Activated naive CD4-positive, alpha-beta T cell treated with anti-CD3 and anti-CD28 coated beads for 36 hours (primary cell): ENCODE measurements around the gene COL19A1. TPM values are rescaled to one million over a fixed set of nuclear protein-coding genes. Genes with fewer than 3 reads are reported as not detected.

Source experiments
- CTCF ChIA-PET: fragments of 350-600 bp; sonication (Branson Sonifier 250); formaldehyde crosslinking; loops from one replicate; lab custom pipeline; 2021; ENCODE audit warnings: antibody characterized with exemption; lab: Charles Lee
- DNase-seq: peaks from one replicate; pipeline ENCODE4 v3.0.0-alpha.2; 2020
- H3K27ac Mint-ChIP-seq: one replicate; pipeline ENCODE4 v1.8.0; 2021; ENCODE audit warnings: mild to moderate bottlenecking, mixed read lengths
- H3K27me3 Mint-ChIP-seq: one replicate; pipeline ENCODE4 v1.8.0; 2021; ENCODE audit warnings: low read depth, mixed read lengths
- H3K36me3 Mint-ChIP-seq: one replicate; pipeline ENCODE4 v1.8.0; 2021; ENCODE audit warnings: low read depth, mixed read lengths
- H3K4me1 Mint-ChIP-seq: one replicate; pipeline ENCODE4 v1.8.0; 2021; ENCODE audit warnings: low read depth, mixed read lengths
- H3K4me3 Mint-ChIP-seq: one replicate; pipeline ENCODE4 v1.8.0; 2021; ENCODE audit warnings: mild to moderate bottlenecking, moderate library complexity, mixed read lengths
- H3K9me3 Mint-ChIP-seq: one replicate; pipeline ENCODE4 v1.8.0; 2021; ENCODE audit warnings: mixed read lengths
- intact Hi-C: fragments of 100-400 bp; cut with micrococcal nuclease; formaldehyde crosslinking; loops from one replicate; pipeline ENCODE4 v1.15.1; 2023
- total RNA-seq, 2 experiments: library from RNA; stranded (reverse); gene quantifications; one replicate each; pipeline ENCODE4 v1.2.3, GENCODE V29; 2021

The COL19A1 gene
- total RNA-seq, 2 experiments from 2014 or later: 0.26 TPM; not detected in 1

DNA sequence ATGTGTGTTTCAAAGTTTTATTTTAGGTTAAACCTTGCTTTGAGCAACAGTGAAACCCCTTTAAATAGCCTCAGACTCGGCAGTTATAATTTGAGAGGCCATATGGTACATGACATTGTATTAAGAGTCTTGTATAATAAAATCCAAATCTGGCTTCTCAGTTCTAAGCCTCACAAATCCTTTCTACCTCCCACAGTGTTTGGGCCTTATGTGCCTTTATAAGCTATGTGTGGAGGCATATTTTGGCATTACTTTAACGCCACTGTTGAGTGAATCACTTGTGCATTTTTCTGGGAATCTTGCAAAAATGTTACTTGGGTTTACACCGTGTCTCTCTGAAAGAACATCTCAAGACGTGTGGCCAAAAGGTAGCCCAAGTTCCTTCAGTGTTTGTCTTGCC is 284.2 kb downstream of the COL19A1 start:
- no peak overlapping the region for H3K4me3 Mint-ChIP-seq
- H3K9me3 Mint-ChIP-seq: no peaks in the 10 kb centered on the region
- H3K36me3 Mint-ChIP-seq: no peaks in the 10 kb centered on the region
- CTCF ChIA-PET: no interaction called here
- H3K27me3 Mint-ChIP-seq: peaks cover 5% of the 10 kb centered on the region
- intact Hi-C loops: no loop called here
- H3K27ac Mint-ChIP-seq: no peak overlapping the region
- H3K4me1 Mint-ChIP-seq: no peaks in the 10 kb centered on the region
- no peak for DNase-seq

DNA sequence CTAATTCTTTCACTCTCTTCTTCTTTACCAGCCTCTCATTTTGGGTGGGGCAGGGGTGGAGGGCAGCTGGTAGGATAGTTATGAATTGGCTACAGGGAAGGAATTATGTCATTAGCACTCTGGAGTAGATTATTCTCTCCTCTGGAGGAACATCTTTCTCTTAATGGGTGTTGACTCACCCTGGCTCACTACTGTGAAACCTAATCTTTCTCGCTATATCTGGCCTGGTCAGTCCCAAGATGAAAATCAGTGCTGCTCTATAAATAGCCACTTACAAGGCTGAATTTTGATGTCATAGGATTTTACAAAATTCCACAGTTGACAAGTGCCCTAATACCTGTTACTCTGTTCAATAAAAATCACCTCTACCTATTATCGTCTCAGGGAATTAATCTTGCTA is 285.3 kb downstream of the COL19A1 start:
- CTCF ChIA-PET: no interaction called here
- intact Hi-C loops: no loop called here
- no peak overlapping the region for H3K4me3 Mint-ChIP-seq

DNA sequence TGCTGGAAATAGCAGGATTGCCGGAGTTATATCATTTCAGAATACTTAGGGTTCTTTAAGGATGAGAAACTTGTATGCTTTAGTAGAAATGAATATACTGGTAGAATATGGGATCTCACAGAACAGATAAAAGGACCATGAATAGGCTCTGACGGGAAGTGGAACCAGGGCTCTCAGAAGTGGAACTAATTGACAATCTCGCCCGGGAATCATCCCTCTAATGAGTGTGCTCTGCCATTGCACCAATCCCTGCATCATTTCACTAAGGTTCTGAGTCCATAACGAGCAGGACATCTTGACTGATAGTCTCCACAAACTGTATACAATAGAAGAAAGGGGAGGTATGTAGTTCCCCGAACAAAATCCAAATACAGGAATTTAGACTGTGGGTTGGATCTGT is 286.4 kb downstream of the COL19A1 start:
- Mint-ChIP-seq H3K27ac (no peak overlapping the region), H3K4me3 (no peak overlapping the region), H3K9me3 (no peaks in the 10 kb centered on the region), H3K4me1 (no peaks in the 10 kb centered on the region), H3K36me3 (no peaks in the 10 kb centered on the region), H3K27me3 (peaks cover under 1% of the 10 kb centered on the region)
- intact Hi-C loops: no loop called here
- no peak for DNase-seq
- CTCF ChIA-PET: no interaction called here

More for the DNA sequence above, 285.3 kb downstream of the COL19A1 start:
- Mint-ChIP-seq H3K27ac (no peak overlapping the region), H3K27me3 (peaks cover 5% of the 10 kb centered on the region), H3K9me3 (no peaks in the 10 kb centered on the region), H3K36me3 (no peaks in the 10 kb centered on the region), H3K4me1 (no peaks in the 10 kb centered on the region)
- DNase-seq: no peak

DNA sequence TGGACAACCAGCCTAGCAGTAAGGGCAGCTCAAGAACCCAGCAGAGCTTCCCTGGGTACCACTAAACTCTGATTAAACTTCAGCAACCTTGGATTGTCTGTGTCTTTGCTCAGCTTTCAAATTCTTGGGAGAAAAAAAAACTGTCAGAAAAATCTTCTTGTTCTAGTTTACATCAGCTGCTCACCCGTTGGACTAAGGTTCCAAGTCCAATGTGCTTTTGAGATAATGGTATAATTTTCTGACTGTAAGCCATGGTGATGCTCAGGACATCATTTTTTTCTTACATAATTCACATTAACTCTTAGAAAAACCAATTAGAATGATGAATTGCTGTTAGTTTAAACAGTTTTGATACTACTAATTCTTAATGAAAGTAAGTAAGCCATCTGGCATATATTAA is 290.7 kb downstream of the COL19A1 start:
- Mint-ChIP-seq H3K9me3 (no peaks in the 10 kb centered on the region), H3K36me3 (no peaks in the 10 kb centered on the region), H3K4me1 (no peaks in the 10 kb centered on the region), H3K27me3 (peaks cover 8% of the 10 kb centered on the region), H3K4me3 (no peak overlapping the region), H3K27ac (no peak overlapping the region)
- CTCF ChIA-PET: no interaction called here
- DNase-seq: no peak
- intact Hi-C loops: no loop called here

DNA sequence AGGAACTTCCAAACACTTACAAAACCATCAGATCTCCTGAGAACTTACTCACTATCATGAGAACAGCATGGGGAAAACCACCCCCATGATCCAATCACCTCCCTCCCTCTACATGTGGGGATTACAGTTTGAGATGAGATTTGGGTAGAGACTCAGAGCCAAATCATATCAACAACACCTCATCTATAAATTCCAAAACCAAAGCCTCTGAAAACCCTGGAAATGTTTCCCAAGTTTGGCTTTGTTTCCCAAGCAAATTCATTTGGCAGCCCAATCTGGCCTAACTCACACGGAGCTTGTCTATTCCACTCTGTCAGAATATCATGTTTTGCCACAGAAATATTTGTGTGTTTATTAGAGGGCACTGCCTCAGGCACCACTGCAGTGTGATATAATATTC is 293.9 kb downstream of the COL19A1 start:
- intact Hi-C loops: loop anchor here (10.0 kb wide), 1 partner anchor 295 kb away; the partner anchor contains the start of gene COL19A1
- Mint-ChIP-seq H3K36me3 (no peaks in the 10 kb centered on the region), H3K9me3 (no peaks in the 10 kb centered on the region), H3K27ac (no peak overlapping the region), H3K4me3 (no peak overlapping the region), H3K4me1 (no peaks in the 10 kb centered on the region), H3K27me3 (peaks cover 16% of the 10 kb centered on the region)
- no peak for DNase-seq
- CTCF ChIA-PET: no interaction called here

DNA sequence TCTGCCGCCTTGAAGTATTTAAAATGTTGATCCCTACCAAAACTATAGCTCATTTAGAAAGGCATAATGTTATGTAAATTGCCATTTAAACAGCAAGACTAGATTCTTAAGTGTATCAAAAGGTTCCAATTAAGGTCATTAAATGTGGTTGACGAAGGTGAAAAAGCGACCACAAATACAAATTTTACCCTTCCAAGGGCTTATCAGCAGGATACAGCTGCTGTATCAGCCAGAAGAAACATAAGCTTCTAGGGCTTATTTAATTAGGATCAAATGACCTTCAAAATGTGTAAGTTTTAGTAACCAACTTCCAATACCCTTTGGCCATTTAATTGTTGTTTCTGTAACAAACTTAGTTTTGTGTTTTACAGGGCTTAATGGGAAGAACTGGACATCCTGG is 296.6 kb downstream of the COL19A1 start:
- Mint-ChIP-seq H3K4me3 (no peak overlapping the region), H3K9me3 (no peaks in the 10 kb centered on the region), H3K27ac (no peak overlapping the region), H3K36me3 (no peaks in the 10 kb centered on the region), H3K4me1 (no peaks in the 10 kb centered on the region), H3K27me3 (peaks cover 33% of the 10 kb centered on the region)
- intact Hi-C loops: loop anchor here (10.0 kb wide), 1 partner anchor 298 kb away; the partner anchor contains the start of gene COL19A1
- CTCF ChIA-PET: interaction anchor here (0.6 to 0.7 kb wide), 2 partner anchors 87 to 675 kb away, joined by 3 read pairs; no protein-coding TSS in a partner anchor
- no peak for DNase-seq

DNA sequence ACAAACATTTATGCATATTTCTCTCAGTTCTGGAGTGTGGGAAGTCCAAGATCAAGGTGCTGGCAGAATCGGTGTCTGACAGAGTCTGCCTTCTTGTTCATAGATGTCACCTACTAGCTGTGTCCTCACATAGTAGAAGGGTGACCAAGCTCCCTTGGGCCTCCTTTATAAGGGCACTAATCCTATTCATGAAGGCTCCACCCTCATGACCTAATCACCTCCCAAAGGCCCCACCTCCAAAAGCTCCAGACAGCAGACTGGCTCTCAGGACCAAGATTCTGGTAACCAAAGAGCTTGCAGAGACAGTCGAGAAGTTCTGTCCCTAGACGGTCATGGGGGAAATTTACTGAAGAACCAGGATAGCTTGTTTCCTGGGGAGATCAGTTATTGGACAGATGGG is 297.4 kb downstream of the COL19A1 start:
- CTCF ChIA-PET: no interaction called here
- Mint-ChIP-seq H3K27ac (no peak overlapping the region), H3K4me1 (no peaks in the 10 kb centered on the region), H3K27me3 (peaks cover 35% of the 10 kb centered on the region), H3K9me3 (no peaks in the 10 kb centered on the region), H3K36me3 (no peaks in the 10 kb centered on the region), H3K4me3 (no peak overlapping the region)
- no peak for DNase-seq
- intact Hi-C loops: loop anchor here (10.0 kb wide), 1 partner anchor 299 kb away; the partner anchor contains the start of gene COL19A1

DNA sequence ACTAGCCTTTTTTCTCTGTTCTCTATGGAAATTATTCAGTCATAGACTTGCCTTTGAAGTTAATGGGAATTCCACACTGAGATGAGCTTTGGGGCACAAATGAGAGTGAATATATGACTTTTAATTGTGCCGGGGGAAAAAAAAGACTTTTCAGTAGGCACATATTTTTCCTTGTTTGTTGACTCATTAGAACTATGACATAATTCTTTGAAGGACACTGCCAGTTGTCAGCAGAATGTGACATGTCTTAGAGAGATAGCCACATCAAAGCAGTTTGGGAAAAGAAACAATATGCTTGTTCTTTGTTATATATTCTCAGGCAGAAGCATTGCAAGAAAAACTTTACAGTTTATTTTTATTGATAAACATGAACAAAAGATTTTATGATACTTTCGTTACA is 298.2 kb downstream of the COL19A1 start:
- Mint-ChIP-seq H3K36me3 (no peaks in the 10 kb centered on the region), H3K4me1 (no peaks in the 10 kb centered on the region), H3K4me3 (no peak overlapping the region), H3K27me3 (peaks cover 35% of the 10 kb centered on the region), H3K27ac (no peak overlapping the region), H3K9me3 (no peaks in the 10 kb centered on the region)
- CTCF ChIA-PET: no interaction called here
- DNase-seq: no peak
- intact Hi-C loops: loop anchor here (10.0 kb wide), 1 partner anchor 300 kb away; the partner anchor contains the start of gene COL19A1

DNA sequence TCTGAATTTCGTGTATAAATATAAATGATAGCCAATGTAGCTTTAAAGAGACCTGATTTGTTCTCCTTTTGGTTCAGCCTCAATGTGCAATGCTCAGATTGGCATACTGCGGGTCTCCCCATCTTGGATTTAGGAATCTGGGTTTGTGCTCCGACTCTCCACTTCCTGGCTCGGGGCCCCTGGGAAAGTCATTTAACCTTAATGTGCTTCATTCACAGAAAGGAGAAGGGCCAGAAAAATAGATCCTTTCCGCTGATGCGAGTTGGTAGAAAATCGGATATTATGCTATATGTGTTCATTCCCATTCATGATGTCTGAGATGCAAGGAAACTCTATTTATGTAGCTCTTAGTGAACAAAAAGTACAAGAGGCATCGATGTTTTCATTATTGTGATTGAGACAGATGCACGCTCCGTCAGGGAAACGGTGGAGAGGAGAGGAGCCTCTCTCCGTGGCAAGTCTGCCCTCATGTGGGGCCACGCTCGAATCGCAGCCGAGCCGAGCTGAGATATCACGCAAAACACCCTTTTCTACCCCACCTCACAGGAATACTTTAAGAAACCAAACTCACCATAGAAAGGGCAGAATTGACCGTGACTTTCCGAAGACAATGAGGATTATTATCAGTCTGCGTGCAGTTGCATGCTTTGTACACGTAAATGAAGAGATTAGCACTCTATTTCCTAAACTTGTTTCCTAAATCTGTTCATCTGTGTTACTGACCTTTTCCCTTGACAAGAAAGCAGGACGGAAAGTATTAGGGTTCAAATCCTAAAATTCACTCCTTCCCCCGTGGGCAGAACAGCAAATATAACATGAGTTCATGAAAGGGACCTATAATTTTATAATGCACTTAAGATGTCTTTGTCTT is 300.0 kb downstream of the COL19A1 start:
- H3K27me3 Mint-ChIP-seq: peaks cover 29% of the 10 kb centered on the region
- H3K9me3 Mint-ChIP-seq: no peaks in the 10 kb centered on the region
- H3K4me1 Mint-ChIP-seq: no peaks in the 10 kb centered on the region
- CTCF ChIA-PET: interaction anchor here (0.7 kb wide), 1 partner anchor 1472 kb away, joined by 3 read pairs; no protein-coding TSS in a partner anchor
- DNase-seq: peak; percentile 56
- H3K4me3 Mint-ChIP-seq: no peak overlapping the region
- no peak overlapping the region for H3K27ac Mint-ChIP-seq
- no peaks in the 10 kb centered on the region for H3K36me3 Mint-ChIP-seq
- intact Hi-C loops: loop anchor here (1.0 to 10.0 kb wide), 4 partner anchors 64 to 434 kb away; partner anchors contain the start of gene COL19A1

DNA sequence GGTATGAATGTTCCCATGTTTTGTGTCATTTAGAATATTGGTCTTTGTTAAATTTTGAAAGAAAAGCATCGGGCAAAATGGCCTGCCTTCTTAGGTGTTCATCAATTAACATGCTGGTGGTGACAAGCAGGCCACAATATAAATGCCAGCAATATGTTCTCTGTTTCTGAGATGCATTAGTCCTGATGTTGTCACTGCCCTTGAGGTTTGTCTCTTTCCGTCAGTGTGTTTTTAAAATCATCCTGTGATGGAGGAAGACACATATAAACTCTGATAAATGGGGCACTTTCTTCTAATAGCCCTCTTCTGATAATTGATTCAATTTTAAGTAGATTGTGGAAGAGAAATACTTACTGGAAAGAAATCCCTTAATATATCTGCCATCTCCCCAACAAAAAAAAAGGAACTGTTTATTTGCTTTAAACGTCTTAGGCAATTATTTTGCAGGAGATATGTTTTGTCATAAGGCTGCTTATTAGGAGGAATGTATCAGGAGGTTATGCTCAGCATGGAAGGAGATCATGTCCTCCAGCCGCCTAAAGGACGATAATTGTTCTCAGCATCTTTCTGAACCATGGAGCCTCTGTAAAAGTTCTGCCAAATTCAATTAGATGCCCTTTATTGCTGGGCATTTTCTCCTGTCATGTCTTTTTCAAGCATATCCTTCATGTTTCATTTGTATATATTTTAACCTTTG is 302.5 kb downstream of the COL19A1 start:
- CTCF ChIA-PET: no interaction called here
- intact Hi-C loops: loop anchor here (10.0 kb wide), 1 partner anchor 304 kb away; the partner anchor contains the start of gene COL19A1
- Mint-ChIP-seq H3K36me3 (no peaks in the 10 kb centered on the region), H3K27me3 (peaks cover 30% of the 10 kb centered on the region), H3K4me3 (no peak overlapping the region), H3K9me3 (no peaks in the 10 kb centered on the region), H3K27ac (no peak overlapping the region), H3K4me1 (no peaks in the 10 kb centered on the region)
- DNase-seq: no peak

DNA sequence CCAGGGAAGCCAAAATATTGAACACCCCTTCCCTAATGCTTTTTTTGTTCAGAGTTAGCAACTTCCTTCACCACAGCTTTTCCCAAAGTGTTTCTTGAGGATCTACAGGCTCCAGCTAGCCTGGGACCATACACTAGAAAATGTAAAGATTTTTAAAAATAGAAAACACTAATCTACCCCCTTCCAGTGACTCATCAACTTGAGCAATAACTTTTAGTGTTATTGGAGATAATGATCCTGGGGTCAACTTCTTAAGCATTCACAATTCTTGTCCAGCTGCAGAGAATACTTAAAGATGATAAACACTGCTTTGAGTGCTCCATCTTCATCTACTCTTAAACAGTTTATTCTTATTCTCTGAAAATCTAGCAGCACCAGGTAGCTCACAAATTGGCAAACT is 304.9 kb downstream of the COL19A1 start:
- Mint-ChIP-seq H3K27ac (no peak overlapping the region), H3K4me3 (no peak overlapping the region), H3K36me3 (no peaks in the 10 kb centered on the region), H3K9me3 (no peaks in the 10 kb centered on the region), H3K27me3 (peaks cover 15% of the 10 kb centered on the region), H3K4me1 (no peaks in the 10 kb centered on the region)
- CTCF ChIA-PET: no interaction called here
- DNase-seq: no peak
- intact Hi-C loops: no loop called here

DNA sequence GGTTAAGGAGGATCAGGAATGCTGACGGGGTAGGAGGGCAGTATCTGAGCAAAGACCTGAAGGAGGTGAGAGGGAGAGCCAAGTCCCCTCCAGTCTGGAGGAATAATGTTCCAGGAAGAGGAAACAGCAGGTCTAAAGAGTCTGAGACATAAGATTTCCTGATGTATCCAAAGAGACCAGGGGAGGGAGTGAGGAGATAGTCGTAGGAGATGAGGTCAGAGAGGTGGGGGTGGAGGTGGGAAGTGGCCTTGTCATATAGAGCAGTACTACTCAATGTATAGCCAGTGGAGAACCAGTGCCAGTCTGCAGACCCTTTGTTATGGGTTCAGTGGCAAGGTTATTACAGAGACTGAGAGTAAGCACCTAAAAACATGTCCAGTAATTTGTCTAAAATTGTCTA is 305.9 kb downstream of the COL19A1 start:
- Mint-ChIP-seq H3K36me3 (no peaks in the 10 kb centered on the region), H3K27ac (no peak overlapping the region), H3K9me3 (no peaks in the 10 kb centered on the region), H3K4me3 (no peak overlapping the region), H3K4me1 (no peaks in the 10 kb centered on the region), H3K27me3 (peaks cover 6% of the 10 kb centered on the region)
- intact Hi-C loops: no loop called here
- CTCF ChIA-PET: no interaction called here
- no peak for DNase-seq
